SIG-M5 treated with dmso at 0.1 percent for 504 hours (cell line): ENCODE results near the gene TMEM108.

Experiments used
- DNase-seq: peaks from one replicate; lab custom pipeline; 2025; ENCODE audit not compliant: unreplicated experiment; lab: John Stamatoyannopoulos, UW

The TMEM108 gene

GRCh38 chr3:133159498-133160475 is 121.6 kb downstream of the TMEM108 start:
- no peak for DNase-seq

- no peak for DNase-seq
Measured at GRCh38 chr3:133161656-133162055, 123.5 kb downstream of the TMEM108 start.

GRCh38 chr3:133162265-133162664 is 124.1 kb downstream of the TMEM108 start:
- no peak for DNase-seq

GRCh38 chr3:133162670-133163305 is 124.6 kb downstream of the TMEM108 start:
- DNase-seq: no peak

- no peak for DNase-seq
Measured at GRCh38 chr3:133167340-133168024, 129.3 kb downstream of the TMEM108 start.

GRCh38 chr3:133168025-133168401 is 129.8 kb downstream of the TMEM108 start:
- DNase-seq: no peak

GRCh38 chr3:133169331-133170068 is 131.3 kb downstream of the TMEM108 start:
- no peak for DNase-seq

GRCh38 chr3:133171831-133172230 is 133.6 kb downstream of the TMEM108 start:
- no peak for DNase-seq

GRCh38 chr3:133181392-133182150 is 143.4 kb downstream of the TMEM108 start:
- no peak for DNase-seq

- DNase-seq: no peak
Measured at GRCh38 chr3:133187870-133188379, 149.7 kb downstream of the TMEM108 start.

GRCh38 chr3:133188996-133189395 is 150.8 kb downstream of the TMEM108 start:
- no peak for DNase-seq

- DNase-seq: no peak
Measured at GRCh38 chr3:133189893-133190292, 151.7 kb downstream of the TMEM108 start.

- DNase-seq: no peak
Measured at GRCh38 chr3:133191818-133192217, 153.6 kb downstream of the TMEM108 start.

- no peak for DNase-seq
Measured at GRCh38 chr3:133192363-133192945, 154.3 kb downstream of the TMEM108 start.

GRCh38 chr3:133192967-133193366 is 154.8 kb downstream of the TMEM108 start:
- DNase-seq: no peak

- no peak for DNase-seq
Measured at GRCh38 chr3:133196527-133196926, 158.3 kb downstream of the TMEM108 start.

GRCh38 chr3:133197619-133198018 is 159.4 kb downstream of the TMEM108 start:
- no peak for DNase-seq

- no peak for DNase-seq
Measured at GRCh38 chr3:133206921-133207320, 168.7 kb downstream of the TMEM108 start.

- no peak for DNase-seq
Measured at GRCh38 chr3:133208184-133208583, 170.0 kb downstream of the TMEM108 start.
